Fibroblast of mammary gland (primary cell): ENCODE results near the gene CST3.

Source experiments
- DNase-seq: peaks from one replicate; pipeline ENCODE4 v3.0.0-alpha.2; 2010; ENCODE audit warnings: low read depth
- H3K4me3 ChIP-seq: 2 replicates; pipeline ENCODE4 v1.5.1; 2011; ENCODE audit warnings: low read depth, mild to moderate bottlenecking, low read length, moderate library complexity; ENCODE audit not compliant: control insufficient read depth
- CTCF ChIP-seq: conservative IDR thresholded peaks from 2 replicates; pipeline ENCODE4 v1.5.1; 2011; ENCODE audit warnings: low read depth, low read length, inconsistent platforms; ENCODE audit not compliant: control insufficient read depth, insufficient read depth

Gene CST3

GRCh38 chr20:23651117-23651516 lies 13.4 kb upstream of the CST3 start:
- no peak for TF ChIP-seq CTCF
- no peak for DNase-seq
- H3K4me3 ChIP-seq, result no peak overlapping the region

GRCh38 chr20:23649830-23650417 lies 12.2 kb upstream of the CST3 start:
- DNase-seq, result no peak
- no peak for TF ChIP-seq CTCF
- no peak overlapping the region for H3K4me3 ChIP-seq

GRCh38 chr20:23649242-23649641 lies 11.5 kb upstream of the CST3 start:
- H3K4me3 ChIP-seq, result no peak overlapping the region
- DNase-seq, result no peak
- TF ChIP-seq CTCF, result no peak

GRCh38 chr20:23647346-23647745 lies 9.6 kb upstream of the CST3 start:
- TF ChIP-seq CTCF, result no peak
- no peak overlapping the region for H3K4me3 ChIP-seq
- DNase-seq, result no peak

DNA sequence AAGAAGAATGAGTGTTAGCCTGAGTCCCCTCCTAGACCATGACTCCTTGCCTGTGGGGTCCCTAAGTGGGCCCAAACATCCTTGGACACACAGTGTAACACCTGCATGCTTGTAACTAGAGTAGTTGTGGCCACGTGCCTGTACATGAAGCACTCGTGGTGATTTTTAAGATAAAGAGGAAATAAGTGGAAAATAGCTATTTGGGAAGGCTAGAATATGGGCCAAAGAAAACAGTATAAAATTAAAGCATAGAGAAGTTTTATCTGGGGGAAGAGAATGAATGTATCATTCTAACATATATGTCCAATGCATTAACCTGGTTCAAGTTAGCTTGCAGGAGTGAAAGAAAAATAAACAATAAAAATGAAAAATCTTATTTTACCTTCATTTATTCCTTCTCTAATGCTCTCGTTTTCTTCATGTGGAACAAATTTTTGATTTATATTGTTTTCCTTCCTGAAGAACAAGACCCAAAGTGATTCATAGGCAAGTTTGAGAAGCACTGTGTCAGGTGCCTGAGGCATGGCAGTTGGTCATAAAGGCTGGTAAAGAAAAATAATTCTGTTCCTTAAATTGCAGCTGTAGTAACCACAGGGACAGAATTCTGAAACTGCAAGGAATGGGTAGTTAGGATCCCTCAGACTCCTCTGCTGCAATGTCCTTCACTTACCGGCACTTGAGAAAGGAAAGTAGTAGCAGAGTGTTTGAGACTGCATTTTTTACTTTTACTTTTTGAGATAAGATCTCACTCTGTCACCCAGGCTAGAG lies 8.5 kb upstream of the CST3 start:
- no peak for DNase-seq
- TF ChIP-seq CTCF, result no peak
- no peak overlapping the region for H3K4me3 ChIP-seq

- H3K4me3 ChIP-seq, result no peak overlapping the region
- DNase-seq, result no peak
- no peak for TF ChIP-seq CTCF
Measured at GRCh38 chr20:23645575-23645974, 7.8 kb upstream of the CST3 start.

GRCh38 chr20:23644164-23644563 lies 6.4 kb upstream of the CST3 start:
- no peak for DNase-seq
- no peak overlapping the region for H3K4me3 ChIP-seq
- TF ChIP-seq CTCF, result no peak
